ENCODE results near the gene MTARC2.

DNA sequence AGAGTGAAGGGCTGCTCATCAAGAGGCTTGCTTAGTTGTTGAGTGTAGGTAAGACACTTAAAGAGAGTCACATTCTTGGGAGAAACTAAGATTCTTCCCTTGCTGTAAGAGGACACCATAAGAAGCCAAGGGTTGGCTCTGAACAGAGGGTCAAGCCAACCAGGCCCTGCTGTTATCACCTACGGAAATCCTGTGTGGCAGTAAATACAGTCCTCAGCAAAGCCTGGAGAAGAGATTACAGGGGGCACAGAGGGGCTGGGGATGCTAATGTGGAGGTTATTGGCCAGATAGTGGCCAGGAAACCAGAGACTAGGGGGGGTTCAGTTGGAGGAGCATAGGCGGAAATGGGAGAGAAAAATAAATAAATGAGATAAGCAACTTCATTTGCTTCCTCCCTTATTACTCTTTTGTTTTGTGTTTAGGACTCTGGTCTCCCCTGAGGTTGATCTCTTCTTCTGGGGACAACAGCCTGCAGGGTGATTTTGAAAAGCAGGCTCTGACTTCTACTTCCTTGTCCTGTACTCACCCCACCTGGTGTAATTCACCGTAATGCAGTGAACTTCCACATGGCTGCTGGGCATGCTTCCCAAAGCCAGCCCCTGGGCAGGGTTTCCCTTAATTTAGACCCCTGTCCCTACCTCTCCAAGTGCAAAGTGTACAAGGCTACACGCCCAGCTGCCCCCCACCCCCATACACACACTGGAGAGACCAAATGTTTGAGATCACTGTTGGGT is 79.5 kb downstream of the MTARC2 start:
- TF ChIP-seq, protein P1, sequence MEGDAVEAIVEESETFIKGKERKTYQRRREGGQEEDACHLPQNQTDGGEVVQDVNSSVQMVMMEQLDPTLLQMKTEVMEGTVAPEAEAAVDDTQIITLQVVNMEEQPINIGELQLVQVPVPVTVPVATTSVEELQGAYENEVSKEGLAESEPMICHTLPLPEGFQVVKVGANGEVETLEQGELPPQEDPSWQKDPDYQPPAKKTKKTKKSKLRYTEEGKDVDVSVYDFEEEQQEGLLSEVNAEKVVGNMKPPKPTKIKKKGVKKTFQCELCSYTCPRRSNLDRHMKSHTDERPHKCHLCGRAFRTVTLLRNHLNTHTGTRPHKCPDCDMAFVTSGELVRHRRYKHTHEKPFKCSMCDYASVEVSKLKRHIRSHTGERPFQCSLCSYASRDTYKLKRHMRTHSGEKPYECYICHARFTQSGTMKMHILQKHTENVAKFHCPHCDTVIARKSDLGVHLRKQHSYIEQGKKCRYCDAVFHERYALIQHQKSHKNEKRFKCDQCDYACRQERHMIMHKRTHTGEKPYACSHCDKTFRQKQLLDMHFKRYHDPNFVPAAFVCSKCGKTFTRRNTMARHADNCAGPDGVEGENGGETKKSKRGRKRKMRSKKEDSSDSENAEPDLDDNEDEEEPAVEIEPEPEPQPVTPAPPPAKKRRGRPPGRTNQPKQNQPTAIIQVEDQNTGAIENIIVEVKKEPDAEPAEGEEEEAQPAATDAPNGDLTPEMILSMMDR (IDR thresholded peaks at IDR 0.05), result no peak
- TF ChIP-seq EZH2 (IDR thresholded peaks at IDR 0.05; ENCODE audit: borderline replicate concordance, insufficient read depth, low read depth, low read length, poor library complexity, severe bottlenecking), result no peak

Data from B cell (primary cell).